ENCODE data around the gene HGD. TPM values are rescaled to one million over a fixed set of nuclear protein-coding genes. Genes with fewer than 3 reads are reported as not detected.

The HGD gene
- total RNA-seq, 1 donor from 2014 or later, result 0.52 TPM

GRCh38 chr3:120650311-120650710 is 31.7 kb downstream of the HGD start:
- no peaks in the 10 kb centered on the region for H3K9me3 Mint-ChIP-seq (ENCODE audit: unreplicated experiment)
- H3K4me1 Mint-ChIP-seq (ENCODE audit: low read depth, unreplicated experiment), result peaks cover 4% of the 10 kb centered on the region
- Histone ChIP-seq H3K36me3 (ENCODE audit: insufficient read depth, low read length) (no peaks in the 10 kb centered on the region), H3K79me2 (ENCODE audit: insufficient read depth, low read length) (no peaks in the 10 kb centered on the region), H4K20me1 (ENCODE audit: insufficient read depth, low read length) (no peaks in the 10 kb centered on the region), H3K4me2 (ENCODE audit: low read length) (no peak overlapping the region), H2AFZ (ENCODE audit: low read depth, low read length) (no peak overlapping the region), H3K9me3 (ENCODE audit: insufficient read depth, low read depth, low read length) (no peaks in the 10 kb centered on the region), H3K4me3 (ENCODE audit: insufficient read depth, low read depth, low read length) (no peak overlapping the region), H3K9ac (ENCODE audit: low read length) (no peak overlapping the region), H3K4me1 (ENCODE audit: insufficient read depth, low read length) (peaks cover 1% of the 10 kb centered on the region), H3K27ac (ENCODE audit: low read depth, low read length) (no peak overlapping the region), H3K27me3 (ENCODE audit: insufficient read depth, low read length) (no peaks in the 10 kb centered on the region)
- FAIRE-seq (no peak), DNase-seq (ENCODE audit: low read depth) (no peak)
- H3K27ac Mint-ChIP-seq (ENCODE audit: unreplicated experiment), result no peak overlapping the region
- H3K4me3 Mint-ChIP-seq (ENCODE audit: unreplicated experiment), result no peak overlapping the region
- TF ChIP-seq EZH2 (IDR thresholded peaks at IDR 0.05; ENCODE audit: insufficient read depth, low read length) (no peak), CTCF (IDR thresholded peaks at IDR 0.05; ENCODE audit: insufficient read depth, low read depth, low read length) (no peak)
- H3K36me3 Mint-ChIP-seq (ENCODE audit: low read depth, unreplicated experiment), result no peaks in the 10 kb centered on the region
- H3K27me3 Mint-ChIP-seq (ENCODE audit: low read depth, unreplicated experiment), result no peaks in the 10 kb centered on the region

- H3K9ac ChIP-seq (ENCODE audit: low read length), result no peak overlapping the region
- Mint-ChIP-seq H3K36me3 (ENCODE audit: low read depth, unreplicated experiment) (no peaks in the 10 kb centered on the region), H3K4me3 (ENCODE audit: unreplicated experiment) (no peak overlapping the region), H3K9me3 (ENCODE audit: unreplicated experiment) (no peaks in the 10 kb centered on the region), H3K4me1 (ENCODE audit: low read depth, unreplicated experiment) (peaks cover 5% of the 10 kb centered on the region), H3K27ac (ENCODE audit: unreplicated experiment) (no peak overlapping the region), H3K27me3 (ENCODE audit: low read depth, unreplicated experiment) (no peaks in the 10 kb centered on the region)
- no peak for DNase-seq (ENCODE audit: low read depth)
- no peak overlapping the region for H3K27ac ChIP-seq (ENCODE audit: low read depth, low read length)
- peaks cover 6% of the 10 kb centered on the region for H3K4me1 ChIP-seq (ENCODE audit: insufficient read depth, low read length)
- TF ChIP-seq CTCF (IDR thresholded peaks at IDR 0.05; ENCODE audit: insufficient read depth, low read depth, low read length) (no peak), EZH2 (IDR thresholded peaks at IDR 0.05; ENCODE audit: insufficient read depth, low read length) (no peak)
- no peaks in the 10 kb centered on the region for H3K79me2 ChIP-seq (ENCODE audit: insufficient read depth, low read length)
- no peak overlapping the region for H3K4me2 ChIP-seq (ENCODE audit: low read length)
- no peak overlapping the region for H2AFZ ChIP-seq (ENCODE audit: low read depth, low read length)
- H4K20me1 ChIP-seq (ENCODE audit: insufficient read depth, low read length), result no peaks in the 10 kb centered on the region
- H3K9me3 ChIP-seq (ENCODE audit: insufficient read depth, low read depth, low read length), result no peaks in the 10 kb centered on the region
- no peaks in the 10 kb centered on the region for H3K27me3 ChIP-seq (ENCODE audit: insufficient read depth, low read length)
- no peak for FAIRE-seq
- no peaks in the 10 kb centered on the region for H3K36me3 ChIP-seq (ENCODE audit: insufficient read depth, low read length)
- no peak overlapping the region for H3K4me3 ChIP-seq (ENCODE audit: insufficient read depth, low read depth, low read length)
Observed at GRCh38 chr3:120649830-120650233, 32.2 kb downstream of the HGD start.

GRCh38 chr3:120648290-120648689 is 33.7 kb downstream of the HGD start:
- no peak for FAIRE-seq

More at GRCh38 chr3:120648290-120648689, 33.7 kb downstream of the HGD start:
- DNase-seq (ENCODE audit: low read depth), result no peak
- H2AFZ ChIP-seq (ENCODE audit: low read depth, low read length), result no peak overlapping the region
- Mint-ChIP-seq H3K36me3 (ENCODE audit: low read depth, unreplicated experiment) (no peaks in the 10 kb centered on the region), H3K9me3 (ENCODE audit: unreplicated experiment) (peaks cover 1% of the 10 kb centered on the region), H3K27me3 (ENCODE audit: low read depth, unreplicated experiment) (no peaks in the 10 kb centered on the region), H3K4me3 (ENCODE audit: unreplicated experiment) (no peak overlapping the region), H3K4me1 (ENCODE audit: low read depth, unreplicated experiment) (peaks cover 10% of the 10 kb centered on the region), H3K27ac (ENCODE audit: unreplicated experiment) (no peak overlapping the region)
- no peak overlapping the region for H3K9ac ChIP-seq (ENCODE audit: low read length)
- TF ChIP-seq EZH2 (IDR thresholded peaks at IDR 0.05; ENCODE audit: insufficient read depth, low read length) (no peak), CTCF (IDR thresholded peaks at IDR 0.05; ENCODE audit: insufficient read depth, low read depth, low read length) (no peak)
- no peak overlapping the region for H3K27ac ChIP-seq (ENCODE audit: low read depth, low read length)
- H3K4me3 ChIP-seq (ENCODE audit: insufficient read depth, low read depth, low read length), result no peak overlapping the region
- H3K36me3 ChIP-seq (ENCODE audit: insufficient read depth, low read length), result no peaks in the 10 kb centered on the region
- no peaks in the 10 kb centered on the region for H3K79me2 ChIP-seq (ENCODE audit: insufficient read depth, low read length)
- no peaks in the 10 kb centered on the region for H4K20me1 ChIP-seq (ENCODE audit: insufficient read depth, low read length)
- no peak overlapping the region for H3K4me2 ChIP-seq (ENCODE audit: low read length)
- peaks cover 8% of the 10 kb centered on the region for H3K4me1 ChIP-seq (ENCODE audit: insufficient read depth, low read length)
- H3K9me3 ChIP-seq (ENCODE audit: insufficient read depth, low read depth, low read length), result no peaks in the 10 kb centered on the region
- no peaks in the 10 kb centered on the region for H3K27me3 ChIP-seq (ENCODE audit: insufficient read depth, low read length)

Data from astrocyte (in vitro differentiated cells and primary cell).